H1 (cell line): ENCODE measurements around the gene MAML3. TPM values are rescaled to one million over a fixed set of nuclear protein-coding genes. Genes with fewer than 3 reads are reported as not detected.

Experiments used
- ATF2 ChIP-seq: IDR thresholded peaks from 2 replicates; pipeline ENCODE4 v1.6.1; 2012; ENCODE audit warnings: low read length, inconsistent platforms
- HDAC2 ChIP-seq, 2 experiments: fragments of 300-600 bp in 1 of 2; sonication (generic) in 1 of 2; IDR thresholded peaks; 2 replicates each; pipeline ENCODE4 v1.6.1; 2011 to 2012; ENCODE audit warnings: low read depth in 2 of 2, low read length in 2 of 2, mild to moderate bottlenecking in 2 of 2, moderate library complexity in 2 of 2, borderline replicate concordance in 1 of 2, inconsistent platforms in 1 of 2
- KDM1A ChIP-seq: fragments of 200-600, 300-600 bp; sonication (generic); IDR thresholded peaks from 2 replicates; pipeline ENCODE4 v1.7.1; 2016; ENCODE audit warnings: mild to moderate bottlenecking, low read length, borderline replicate concordance
- PHF8 ChIP-seq: fragments of 200-600 bp; sonication (generic); conservative IDR thresholded peaks from 2 replicates; pipeline ENCODE4 v1.7.1; 2012; ENCODE audit warnings: low read depth, mild to moderate bottlenecking, inconsistent platforms, low read length, moderate library complexity
- SIRT6 ChIP-seq: IDR thresholded peaks from one replicate; pipeline ENCODE4 v1.7.1; 2012; ENCODE audit warnings: low read length, inconsistent platforms
- polyA plus RNA-seq, 7 experiments: library from polyadenylated mRNA; depleted of rRNA in 3 of 7; stranded (reverse) in 5 of 7; unstranded in 2 of 7; fragments of >200 nt in 5 of 7; fragments of 200-250 nt in 2 of 7; gene quantifications; 1 replicate in 5 of 7; 2 replicates in 1 of 7; 4 replicates in 1 of 7; pipeline versions ENCODE4 v1.2.1 to v1.2.3, GENCODE V29; 2011 to 2013; ENCODE audit warnings: missing spikeins in 2 of 7, mixed read lengths in 2 of 7
- total RNA-seq: library from RNA; stranded (reverse); fragmentation: NEBNext Ultra II Directional; extraction: Animal tissue kit (Norgen Biotek cat#: 25700); gene quantifications from 2 replicates; pipeline ENCODE4 v1.2.1, GENCODE V29; 2021

Gene MAML3
- total and polyA plus RNA-seq, 2 of the 8 experiments (the other 6 are each of a cell fraction or from before 2014, with no cell fraction given): 2.1 to 5.7 TPM

GRCh38 chr4:139815778-139816601, 338.0 kb downstream of the MAML3 start (continued):
- peak; percentile 24; the same call in 1 of the 2 replicates for TF ChIP-seq KDM1A
- TF ChIP-seq ATF2: no peak
- 0 out of 2 replicates have a peak, but pooled peaks have one; percentile 24 for TF ChIP-seq PHF8
- no peak for TF ChIP-seq SIRT6
- no peak for TF ChIP-seq HDAC2 (IDR thresholded peaks at IDR 0.05; ENCODE audit: borderline replicate concordance in 1 of 2, low read depth in 2 of 2, low read length in 2 of 2)
